ENCODE results near the gene GINS2.

The GINS2 gene

DNA sequence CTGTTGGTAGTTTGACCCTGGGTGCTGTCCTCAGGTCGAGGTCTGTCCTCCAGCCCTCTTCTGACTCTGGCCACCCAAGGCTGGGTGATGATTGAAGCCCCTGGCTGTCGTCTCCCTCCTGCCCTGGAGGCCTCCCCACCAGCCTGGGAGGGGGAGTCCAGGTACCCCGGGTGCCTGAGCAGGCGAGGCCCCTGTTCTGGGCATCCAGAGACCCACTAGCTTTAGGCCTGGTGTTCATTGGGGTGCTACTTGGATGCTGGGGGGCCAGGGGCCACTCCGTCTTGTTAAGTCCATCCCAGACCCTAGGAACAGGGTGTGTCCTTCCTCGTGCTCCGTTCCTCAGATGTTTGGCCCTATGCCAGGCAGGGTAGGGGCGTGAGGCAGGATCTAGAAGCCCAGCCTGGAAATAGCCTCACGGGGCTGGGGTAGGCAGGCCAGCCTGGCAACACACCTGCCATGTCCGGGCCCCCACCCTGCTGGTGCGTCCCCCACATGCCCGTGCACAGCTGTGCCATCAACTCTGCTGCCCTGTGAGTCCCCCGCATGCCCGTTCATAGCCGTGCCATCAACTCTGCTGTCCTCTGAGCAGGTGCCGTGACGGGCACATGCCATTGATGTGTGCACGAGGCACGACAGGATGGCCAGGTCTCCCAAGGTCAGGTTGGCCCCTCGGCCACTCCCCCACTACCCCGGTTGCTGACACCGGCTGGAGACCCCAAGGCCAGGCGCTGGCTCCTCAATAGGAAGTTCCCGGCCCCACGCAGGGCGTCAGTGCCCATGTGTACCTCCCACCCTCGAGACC is 36.9 kb downstream of the GINS2 start:
- DNase-seq (ENCODE audit: low read depth): peak; percentile 9
- no peak overlapping the region for H3K4me3 ChIP-seq (ENCODE audit: low read length)
- TF ChIP-seq, protein P1, sequence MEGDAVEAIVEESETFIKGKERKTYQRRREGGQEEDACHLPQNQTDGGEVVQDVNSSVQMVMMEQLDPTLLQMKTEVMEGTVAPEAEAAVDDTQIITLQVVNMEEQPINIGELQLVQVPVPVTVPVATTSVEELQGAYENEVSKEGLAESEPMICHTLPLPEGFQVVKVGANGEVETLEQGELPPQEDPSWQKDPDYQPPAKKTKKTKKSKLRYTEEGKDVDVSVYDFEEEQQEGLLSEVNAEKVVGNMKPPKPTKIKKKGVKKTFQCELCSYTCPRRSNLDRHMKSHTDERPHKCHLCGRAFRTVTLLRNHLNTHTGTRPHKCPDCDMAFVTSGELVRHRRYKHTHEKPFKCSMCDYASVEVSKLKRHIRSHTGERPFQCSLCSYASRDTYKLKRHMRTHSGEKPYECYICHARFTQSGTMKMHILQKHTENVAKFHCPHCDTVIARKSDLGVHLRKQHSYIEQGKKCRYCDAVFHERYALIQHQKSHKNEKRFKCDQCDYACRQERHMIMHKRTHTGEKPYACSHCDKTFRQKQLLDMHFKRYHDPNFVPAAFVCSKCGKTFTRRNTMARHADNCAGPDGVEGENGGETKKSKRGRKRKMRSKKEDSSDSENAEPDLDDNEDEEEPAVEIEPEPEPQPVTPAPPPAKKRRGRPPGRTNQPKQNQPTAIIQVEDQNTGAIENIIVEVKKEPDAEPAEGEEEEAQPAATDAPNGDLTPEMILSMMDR (conservative IDR thresholded peaks at IDR 0.05; ENCODE audit: low read length): no peak

DNA sequence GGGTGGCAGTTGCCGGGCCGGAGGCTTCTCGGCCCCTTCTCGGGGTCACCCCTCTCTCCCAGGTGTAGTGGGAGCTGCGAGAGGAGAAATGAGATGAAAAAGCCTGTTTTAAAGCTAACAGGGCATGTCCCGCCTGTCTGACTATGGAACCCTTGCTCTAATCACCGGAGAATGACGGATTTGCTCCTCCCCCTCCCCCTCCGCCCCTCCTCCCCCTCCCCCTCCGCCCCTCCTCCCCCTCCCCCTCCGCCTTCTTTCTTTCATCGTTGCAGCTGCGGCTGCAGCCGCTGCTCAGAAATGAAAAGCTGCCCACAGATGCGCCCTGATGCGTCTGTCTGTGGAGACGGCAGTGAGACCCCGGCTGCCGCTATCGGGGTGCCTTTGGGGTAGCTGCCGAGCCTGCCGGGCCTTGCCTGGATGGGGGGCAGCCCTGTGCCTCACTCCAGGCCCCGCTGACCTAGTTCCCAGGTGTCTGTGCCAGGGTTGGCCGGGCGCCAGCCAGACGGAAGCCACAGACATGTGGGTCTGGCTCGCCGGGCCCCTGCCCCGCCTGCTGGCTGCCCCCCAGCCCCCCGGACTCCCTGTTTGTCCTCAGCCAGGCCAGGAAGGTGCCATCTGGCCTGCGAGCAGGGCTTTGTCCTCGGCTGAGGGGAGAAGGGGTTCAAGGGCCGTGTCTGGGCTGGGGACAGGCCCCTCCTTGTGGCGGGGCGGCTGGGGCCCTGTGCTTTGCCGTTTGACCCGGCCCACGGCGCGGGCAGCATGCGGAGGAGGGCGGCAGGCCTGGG is 37.7 kb downstream of the GINS2 start:
- no peak overlapping the region for H3K4me3 ChIP-seq (ENCODE audit: low read length)
- TF ChIP-seq, protein P1 (conservative IDR thresholded peaks at IDR 0.05; ENCODE audit: low read length): no peak
- DNase-seq (ENCODE audit: low read depth): peak; percentile 16

DNA sequence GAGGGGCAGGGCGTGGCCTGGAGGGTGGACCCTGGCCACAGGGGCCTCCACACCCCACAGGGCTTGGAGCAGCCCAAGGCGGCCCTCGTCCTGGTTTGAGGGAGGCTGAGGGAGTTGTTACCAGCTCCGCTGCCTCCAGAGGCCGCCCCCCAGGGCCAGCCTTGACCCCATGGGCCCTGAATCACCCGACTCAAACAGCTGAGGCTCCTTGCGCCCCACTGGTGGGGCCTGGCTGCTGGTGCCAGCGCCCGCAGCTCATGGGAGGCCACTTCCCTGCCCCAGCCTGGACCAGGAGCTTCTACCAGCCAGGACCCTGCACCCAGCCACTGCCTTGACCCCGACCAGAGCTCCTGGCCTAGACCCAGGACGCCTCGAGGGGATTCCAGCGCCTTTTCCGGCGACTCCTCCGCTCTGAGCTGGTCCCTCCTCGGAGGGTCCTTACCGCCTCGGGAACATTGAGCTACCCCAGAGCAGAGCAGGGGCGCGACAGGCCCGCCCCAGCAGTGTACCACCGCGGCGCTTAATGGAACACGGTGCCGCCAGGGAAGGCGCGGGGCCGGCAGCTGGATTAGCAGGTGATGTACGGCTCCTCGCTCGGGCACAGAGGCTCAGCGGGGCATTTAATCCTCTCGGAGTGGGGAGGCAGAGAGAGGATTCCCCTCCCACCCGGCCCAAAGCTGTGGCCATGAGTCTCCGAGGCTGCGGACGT is 38.5 kb downstream of the GINS2 start:
- H3K4me3 ChIP-seq (ENCODE audit: low read length): no peak overlapping the region
- no peak for DNase-seq (ENCODE audit: low read depth)
- TF ChIP-seq, protein P1 (conservative IDR thresholded peaks at IDR 0.05; ENCODE audit: low read length): no peak

DNA sequence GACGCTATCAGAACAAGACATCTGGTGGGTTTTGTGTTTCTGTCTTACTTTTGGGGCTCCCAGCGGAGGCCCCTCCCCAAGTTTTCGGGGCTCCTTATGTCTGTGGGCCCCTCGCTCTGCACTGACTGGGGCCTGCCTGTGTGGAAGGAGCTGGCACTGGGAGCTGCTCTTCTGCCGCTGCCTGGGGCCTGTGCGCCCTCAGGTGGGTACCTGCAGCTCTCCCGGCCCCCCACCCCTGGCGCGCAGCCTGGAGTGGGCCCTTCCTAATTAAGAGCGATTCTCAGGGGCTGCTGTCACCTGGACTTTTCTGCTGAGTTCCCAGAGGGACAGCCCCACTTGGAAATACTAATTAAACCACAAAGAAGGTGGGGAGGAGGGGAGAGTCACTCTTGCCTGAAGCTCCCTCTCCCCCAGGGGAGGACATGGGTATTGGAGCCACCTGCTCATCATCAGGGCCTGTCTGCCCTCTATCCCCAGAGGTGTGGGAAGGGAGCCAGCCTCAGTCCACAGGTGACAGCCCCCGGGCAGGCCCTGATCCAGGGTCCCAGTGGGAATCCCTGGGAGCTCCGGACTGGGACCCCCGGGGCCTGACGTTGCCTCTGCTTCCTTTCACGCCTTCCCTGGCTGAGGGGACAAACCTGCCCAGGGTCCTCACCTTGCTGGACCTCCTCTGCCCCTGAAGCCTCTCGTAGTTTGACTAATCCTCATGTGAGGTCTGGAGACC is 39.2 kb downstream of the GINS2 start:
- no peak for DNase-seq (ENCODE audit: low read depth)
- TF ChIP-seq, protein P1 (conservative IDR thresholded peaks at IDR 0.05; ENCODE audit: low read length): no peak
- no peak overlapping the region for H3K4me3 ChIP-seq (ENCODE audit: low read length)

DNA sequence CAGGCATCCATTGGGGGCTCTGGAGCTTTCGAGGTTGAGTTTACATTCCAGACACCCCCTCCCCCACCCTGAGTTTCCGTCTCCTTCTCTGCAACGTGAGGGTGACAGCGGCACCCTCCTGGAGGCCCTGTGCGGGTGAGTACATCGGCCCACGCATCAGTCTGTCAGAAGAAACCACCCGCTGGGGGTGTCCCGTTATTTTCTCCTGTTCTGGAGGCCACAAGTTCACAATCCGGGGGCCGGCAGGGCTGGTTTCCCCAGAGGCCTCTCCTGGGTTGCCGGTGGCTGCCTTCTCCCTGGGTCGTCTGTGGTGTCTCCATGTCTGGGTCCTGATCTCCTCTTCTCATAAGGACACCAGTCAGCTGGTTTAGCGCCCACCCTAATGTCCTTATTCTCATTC is 39.9 kb downstream of the GINS2 start:
- TF ChIP-seq, protein P1 (conservative IDR thresholded peaks at IDR 0.05; ENCODE audit: low read length): no peak
- DNase-seq (ENCODE audit: low read depth): no peak
- no peak overlapping the region for H3K4me3 ChIP-seq (ENCODE audit: low read length)

DNA sequence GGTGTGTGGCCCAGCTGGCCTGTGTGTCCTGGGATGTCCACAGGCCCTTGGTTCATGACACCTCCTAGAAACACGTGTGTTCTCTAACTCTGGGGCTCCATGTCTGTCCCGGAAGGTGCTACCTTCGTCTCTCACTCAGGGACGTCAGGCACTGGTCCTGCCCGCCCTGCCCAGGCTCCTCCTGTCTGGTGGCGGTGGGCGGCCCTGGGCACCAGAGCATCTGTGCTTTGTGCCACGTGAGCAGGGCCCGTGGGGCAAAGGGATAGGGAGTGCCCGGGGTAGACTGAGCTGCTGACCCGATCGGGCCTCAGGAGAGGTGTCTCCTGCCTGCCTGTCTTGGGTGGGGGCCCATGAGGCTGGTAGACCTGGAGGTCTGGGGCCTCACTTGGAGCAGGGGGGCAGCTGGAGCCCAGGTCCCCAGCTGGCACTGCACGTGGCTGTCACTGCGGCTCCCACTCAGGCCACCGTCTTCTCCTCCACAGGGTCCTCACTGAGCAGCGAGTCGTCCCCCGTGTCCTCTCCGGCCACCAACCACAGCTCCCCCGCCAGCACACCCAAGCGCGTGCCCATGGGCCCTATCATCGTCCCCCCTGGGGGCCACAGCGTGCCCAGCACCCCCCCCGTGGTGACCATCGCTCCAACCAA is 40.6 kb downstream of the GINS2 start:
- TF ChIP-seq, protein P1 (conservative IDR thresholded peaks at IDR 0.05; ENCODE audit: low read length): no peak
- no peak overlapping the region for H3K4me3 ChIP-seq (ENCODE audit: low read length)
- no peak for DNase-seq (ENCODE audit: low read depth)
